Measurements from ENCODE around the gene DNAL1. TPM values are rescaled to one million over a fixed set of nuclear protein-coding genes. Genes with fewer than 3 reads are reported as not detected.

Gene DNAL1
- polyA plus RNA-seq, 2 of the 4 experiments (the other 2 are of a cell fraction) = 8.3 to 16.3 TPM

- DNase-seq (ENCODE audit: low read depth in 1 of 2, low spot score in 1 of 2) (peak; percentile 82 to 95), FAIRE-seq (no peak), ATAC-seq (peak; percentile 77 to 86)
- TF ChIP-seq TFCP2L1 (CRISPR knock-in tag; IDR thresholded peaks at IDR 0.05) = peak; percentile 74; the same call in 1 of the 2 replicates
- peak; percentile 82; the same call in 2 of the 3 replicates for TF ChIP-seq BCL3 (IDR thresholded peaks at IDR 0.05)
- peak; percentile 94 for TF ChIP-seq POLR2A (IDR thresholded peaks at IDR 0.05; ENCODE audit: low read length)
- peak; percentile 67 for TF ChIP-seq E2F6 (IDR thresholded peaks at IDR 0.05; ENCODE audit: borderline replicate concordance, low read depth)
- TF ChIP-seq GATA3 (IDR thresholded peaks at IDR 0.05; ENCODE audit: borderline replicate concordance) = no peak
- 0 out of 2 replicates have a peak, but pooled peaks have one; percentile 65 for TF ChIP-seq MAZ (IDR thresholded peaks at IDR 0.05; ENCODE audit: borderline replicate concordance, low read depth, low read length)
- peak; percentile 76; the same call in 1 of the 2 replicates for TF ChIP-seq MAX (IDR thresholded peaks at IDR 0.05)
- no peak for TF ChIP-seq ZSCAN20 (CRISPR knock-in tag; IDR thresholded peaks at IDR 0.05)
- TF ChIP-seq PBX3 (IDR thresholded peaks at IDR 0.05) = 0 out of 2 replicates have a peak, but pooled peaks have one; percentile 54
- peak; percentile 71 to 91; a peak in 4 of 5 replicates for TF ChIP-seq JUN (IDR thresholded peaks at IDR 0.05)
- CTCF ChIA-PET = interaction anchor here (1.0 to 4.7 kb wide), 5 partner anchors 11 to 113 kb away, joined by 3 to 24 read pairs (median 4); no protein-coding TSS in a partner anchor
- Histone ChIP-seq H3K27ac (peak within 1 kb of the TSS; percentile 94 to 97), H3K9me3 (no peaks in the 10 kb centered on the region), H3K4me3 (peak within 1 kb of the TSS; percentile 73), H3K4me1 (peaks cover 19% of the 10 kb centered on the region), H3K4me2 (peak within 1 kb of the TSS; percentile 87)
- under 1% methylated on average over 36 of the region's 113 CpGs for WGBS (ENCODE audit: missing lambda C conversion rate)
- POLR2A ChIA-PET = interaction anchor here (0.6 to 1.6 kb wide), 10 partner anchors 10 to 500 kb away, joined by 3 to 29 read pairs (median 4); partner anchors contain the start of genes ACOT6, DNAL1 and PTGR2
These were observed 69.2 kb downstream of the DNAL1 start, which contains the start of gene PNMA1 for GRCh38 chr14:73713803-73714655. Gene PNMA1 (minus strand): TSS chr14:73714384. CDS start chr14:73713639, 745 bp downstream.

DNA sequence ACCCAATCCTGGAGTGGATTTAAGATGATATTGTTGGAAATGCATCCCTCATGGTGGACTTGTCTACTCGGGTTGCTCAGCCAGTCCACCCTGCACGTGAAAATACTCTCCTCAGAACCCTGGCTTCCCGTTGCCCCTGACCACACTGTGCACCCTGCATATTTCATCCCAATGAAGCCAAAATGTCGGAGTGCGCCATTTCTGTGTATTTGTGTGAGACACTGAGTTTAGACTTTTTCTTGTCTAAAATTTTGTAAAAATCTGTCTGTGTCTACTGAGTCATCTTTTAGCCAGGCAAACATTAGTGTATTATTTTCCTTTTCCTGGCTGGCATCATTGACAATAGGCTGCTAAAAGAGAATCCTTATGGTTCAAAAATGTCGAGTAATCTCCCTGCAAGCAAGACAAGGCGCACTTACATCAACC, 69.9 kb downstream of the DNAL1 start:
- peak overlapping the region; percentile 73 for H3K4me3 ChIP-seq
- CTCF ChIA-PET = interaction anchor here (0.6 to 4.7 kb wide), 4 partner anchors 11 to 113 kb away, joined by 3 to 24 read pairs (median 3); no protein-coding TSS in a partner anchor
- H3K27ac ChIP-seq = peak overlapping the region; percentile 94 to 97; a peak in 4 of 6 replicates

More for the DNA sequence above, 69.9 kb downstream of the DNAL1 start:
- WGBS (ENCODE audit: missing lambda C conversion rate) = 43% methylated on average over 7 of the region's 7 CpGs
- peak; percentile 13 to 22; a peak in 2 of 6 replicates for ATAC-seq
- DNase-seq (ENCODE audit: low read depth in 1 of 2, low spot score in 1 of 2) = peak in 1 of 2 experiments; percentile 52
- Histone ChIP-seq H3K4me1 (peaks cover 19% of the 10 kb centered on the region), H3K4me2 (peak overlapping the region; percentile 87), H3K9me3 (no peaks in the 10 kb centered on the region)
- no peak for TF ChIP-seq REST (IDR thresholded peaks at IDR 0.05)
- TF ChIP-seq KDM5A (IDR thresholded peaks at IDR 0.05) = no peak
- no peak for TF ChIP-seq FOSL2 (IDR thresholded peaks at IDR 0.05)
- TF ChIP-seq FOSL2 (CRISPR knock-in tag; IDR thresholded peaks at IDR 0.05) = no peak
- TF ChIP-seq CBX2 (IDR thresholded peaks at IDR 0.05; ENCODE audit: borderline replicate concordance, low read depth) = no peak
- TF ChIP-seq HOXB13 (CRISPR knock-in tag; IDR thresholded peaks at IDR 0.05; ENCODE audit: low read depth) = no peak
- TF ChIP-seq CEBPB (IDR thresholded peaks at IDR 0.05) = no peak
- no peak for TF ChIP-seq SREBF2 (IDR thresholded peaks at IDR 0.05)
- no peak for TF ChIP-seq RCOR1 (IDR thresholded peaks at IDR 0.05; ENCODE audit: low read depth, low read length)
- POLR2A ChIA-PET = interaction anchor here (0.6 to 1.6 kb wide), 9 partner anchors 9 to 500 kb away, joined by 3 to 29 read pairs (median 4); partner anchors contain the start of genes ACOT6 and DNAL1
- FAIRE-seq = no peak

All from A549 (cell line).